Body of pancreas (tissue), 4 donors: ENCODE data around the gene DMRTA1. TPM values are rescaled to one million over a fixed set of nuclear protein-coding genes. Genes with fewer than 3 reads are reported as not detected.

Experiments used
- ATAC-seq: fragments of 150-250 bp; one replicate; pipeline ENCODE4 v1.9.1; 2016
- DNase-seq, 4 donors: peaks; one replicate each; pipeline ENCODE4 v3.0.0-alpha.2; 2019
- H3K27ac ChIP-seq, 4 donors: fragments of 200-600 bp; sonication (generic); 1 replicate in 3 of 4; 2 replicates in 1 of 4; pipeline versions ENCODE4 v1.5.1 to v1.6.1; 2016 to 2019; ENCODE audit warnings: mild to moderate bottlenecking in 1 of 4, mixed read lengths in 1 of 4, moderate library complexity in 1 of 4
- H3K27me3 ChIP-seq, 2 donors: fragments of 200-600 bp; sonication (generic); one replicate each; pipeline ENCODE4 v1.6.0; 2016; ENCODE audit warnings: mild to moderate bottlenecking in 1 of 2
- H3K36me3 ChIP-seq, 2 donors: fragments of 200-600 bp; sonication (generic); replicated peaks in 1 of 2; 2 replicates each; pipeline ENCODE4 v1.5.1; 2016; ENCODE audit warnings: low read depth in 2 of 2; ENCODE audit not compliant: insufficient read depth in 1 of 2
- H3K4me1 ChIP-seq: fragments of 200-600 bp; sonication (generic); one replicate; pipeline ENCODE4 v1.6.0; 2016
- H3K4me3 ChIP-seq, 2 donors: fragments of 200-600 bp; sonication (generic); 1 replicate in 1 of 2; 2 replicates in 1 of 2; pipeline ENCODE4 v1.5.1; 2016 to 2019
- H3K9me3 ChIP-seq, 3 donors: fragments of 200-600 bp; sonication (generic); 1 replicate in 2 of 3; 2 replicates in 1 of 3; pipeline ENCODE4 v1.5.1; 2016
- POLR2A ChIP-seq, 3 donors: fragments of 450-650 bp; IDR thresholded peaks; one replicate each; pipeline ENCODE4 v1.6.1; 2016; ENCODE audit warnings: antibody characterized with exemption in 3 of 3, mild to moderate bottlenecking in 2 of 3
- WGBS, 2 donors: methylation state at CpG; one replicate each; pipeline ENCODE4 v1.1.5; 2017; 5-methylcytosine and 5-hydroxymethylcytosine counted together
- intact Hi-C: fragments of 100-400 bp; cut with DNase I; formaldehyde crosslinking; loops from one replicate; pipeline ENCODE4 v1.15.1; 2023
- total RNA-seq, 2 donors: library from RNA; depleted of rRNA; stranded (reverse); fragments of >200 nt; gene quantifications; one replicate each; pipeline ENCODE4 v1.1.0, GENCODE V29; 2016
- TF ChIP-seq, protein P1 (sequence below), 7 experiments: fragments of 450-650 bp in 4 of 7; fragments of 200-600 bp in 3 of 7; sonication (generic) in 3 of 7; IDR thresholded peaks; one replicate each; pipeline ENCODE4 v1.5.1; 2016 to 2019; ENCODE audit warnings: antibody characterized with exemption in 7 of 7

Gene DMRTA1
- total RNA-seq, 2 donors from 2014 or later, result 3.3 to 4.4 TPM

DNA sequence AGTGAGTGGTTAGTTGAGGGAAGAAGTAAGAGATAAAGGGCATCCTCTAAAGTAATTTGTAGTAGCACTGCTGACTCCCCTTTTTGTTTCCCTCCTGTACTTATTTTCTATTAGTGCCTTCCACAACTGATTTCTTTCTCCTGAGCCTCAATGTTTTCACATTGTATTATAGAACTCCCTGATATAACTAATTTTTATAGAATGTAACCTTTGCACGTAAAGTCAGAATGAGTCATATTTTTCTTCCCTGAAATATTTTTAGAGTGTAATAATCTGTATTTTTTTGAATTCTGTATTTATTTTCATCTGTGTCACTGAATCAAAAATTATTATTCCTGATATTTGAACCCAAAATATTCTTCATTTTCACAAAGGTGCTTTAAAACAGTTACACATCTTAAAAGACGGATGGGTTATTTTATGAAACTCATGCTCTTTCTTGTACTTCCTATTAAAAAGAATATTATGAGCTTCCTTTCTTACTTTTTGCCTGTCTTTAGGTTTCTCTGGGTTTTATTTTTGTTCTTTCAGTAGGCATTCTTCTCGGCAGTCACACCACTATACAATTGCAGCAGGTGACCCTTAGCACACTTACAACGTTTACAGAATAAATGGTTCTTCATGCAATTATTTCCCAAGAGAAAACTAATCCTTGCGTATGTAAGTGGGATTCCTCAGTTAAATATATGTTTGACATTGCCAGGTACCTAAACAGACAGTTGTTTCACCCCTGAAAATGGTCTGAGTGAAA, 30.5 kb upstream of the DMRTA1 start:
- H3K9me3 ChIP-seq, result no peaks in the 10 kb centered on the region
- WGBS, 2 donors, result 58% methylated on average over 5 of the region's 5 CpGs
- intact Hi-C loops, result no loop called here
- H3K4me3 ChIP-seq, result no peak overlapping the region
- no peak for DNase-seq
- ATAC-seq, result no peak
- no peaks in the 10 kb centered on the region for H3K4me1 ChIP-seq
- H3K27ac ChIP-seq, result no peak overlapping the region
- TF ChIP-seq, protein P1, sequence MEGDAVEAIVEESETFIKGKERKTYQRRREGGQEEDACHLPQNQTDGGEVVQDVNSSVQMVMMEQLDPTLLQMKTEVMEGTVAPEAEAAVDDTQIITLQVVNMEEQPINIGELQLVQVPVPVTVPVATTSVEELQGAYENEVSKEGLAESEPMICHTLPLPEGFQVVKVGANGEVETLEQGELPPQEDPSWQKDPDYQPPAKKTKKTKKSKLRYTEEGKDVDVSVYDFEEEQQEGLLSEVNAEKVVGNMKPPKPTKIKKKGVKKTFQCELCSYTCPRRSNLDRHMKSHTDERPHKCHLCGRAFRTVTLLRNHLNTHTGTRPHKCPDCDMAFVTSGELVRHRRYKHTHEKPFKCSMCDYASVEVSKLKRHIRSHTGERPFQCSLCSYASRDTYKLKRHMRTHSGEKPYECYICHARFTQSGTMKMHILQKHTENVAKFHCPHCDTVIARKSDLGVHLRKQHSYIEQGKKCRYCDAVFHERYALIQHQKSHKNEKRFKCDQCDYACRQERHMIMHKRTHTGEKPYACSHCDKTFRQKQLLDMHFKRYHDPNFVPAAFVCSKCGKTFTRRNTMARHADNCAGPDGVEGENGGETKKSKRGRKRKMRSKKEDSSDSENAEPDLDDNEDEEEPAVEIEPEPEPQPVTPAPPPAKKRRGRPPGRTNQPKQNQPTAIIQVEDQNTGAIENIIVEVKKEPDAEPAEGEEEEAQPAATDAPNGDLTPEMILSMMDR (IDR thresholded peaks at IDR 0.05), result no peak
- no peak for TF ChIP-seq POLR2A (IDR thresholded peaks at IDR 0.05)
- no peaks in the 10 kb centered on the region for H3K27me3 ChIP-seq
- no peaks in the 10 kb centered on the region for H3K36me3 ChIP-seq

DNA sequence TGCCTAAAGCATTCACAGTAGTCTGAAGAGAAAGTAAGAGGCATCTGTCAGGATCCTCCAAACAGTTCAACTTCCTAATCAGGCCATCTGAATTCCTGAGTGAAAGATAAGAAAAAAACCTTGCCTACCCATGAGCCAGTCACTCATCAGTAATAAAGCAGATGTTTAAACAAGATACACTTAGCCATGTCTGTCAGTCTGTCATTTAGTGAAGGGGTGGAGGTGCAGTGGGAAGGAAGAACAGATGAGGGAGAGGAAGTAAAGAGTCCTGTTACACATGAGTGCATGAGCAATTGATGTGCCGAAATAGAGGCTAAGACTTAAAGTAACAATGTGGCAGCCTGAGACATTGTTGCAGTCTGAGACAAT, 29.9 kb upstream of the DMRTA1 start:
- Histone ChIP-seq H3K36me3 (no peaks in the 10 kb centered on the region), H3K4me1 (no peaks in the 10 kb centered on the region), H3K27ac (no peak overlapping the region), H3K27me3 (no peaks in the 10 kb centered on the region), H3K4me3 (no peak overlapping the region), H3K9me3 (no peaks in the 10 kb centered on the region)
- no peak for DNase-seq
- ATAC-seq, result no peak
- WGBS, 2 donors, result 49 to 56% methylated on average over 1 of the region's 1 CpG
- TF ChIP-seq, protein P1 (IDR thresholded peaks at IDR 0.05), result no peak
- TF ChIP-seq POLR2A (IDR thresholded peaks at IDR 0.05), result no peak
- intact Hi-C loops, result no loop called here

DNA sequence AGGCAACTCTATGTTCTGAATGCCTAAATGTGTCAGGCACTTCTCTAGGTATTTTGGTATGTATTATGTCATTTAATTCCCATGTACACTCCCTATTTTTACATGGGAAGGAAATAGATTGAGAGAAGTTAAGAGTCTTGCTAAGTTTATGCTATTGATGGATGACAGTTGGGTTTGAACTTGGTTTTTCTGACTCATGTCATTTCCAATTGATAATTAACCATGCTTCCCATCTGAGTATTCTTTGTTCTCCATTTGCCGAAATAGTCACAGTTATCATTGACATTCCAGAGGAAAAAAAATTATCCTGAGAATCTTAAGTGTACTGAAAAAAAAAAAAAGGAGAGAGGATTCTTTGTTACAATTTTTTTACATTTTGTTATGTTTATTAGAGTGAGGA, 23.1 kb upstream of the DMRTA1 start:
- Histone ChIP-seq H3K27ac (no peak overlapping the region), H3K9me3 (no peaks in the 10 kb centered on the region), H3K4me1 (no peaks in the 10 kb centered on the region), H3K4me3 (no peak overlapping the region), H3K36me3 (no peaks in the 10 kb centered on the region), H3K27me3 (no peaks in the 10 kb centered on the region)
- intact Hi-C loops, result no loop called here
- WGBS, 2 donors, result 58 to 63% methylated on average over 1 of the region's 1 CpG
- DNase-seq (no peak), ATAC-seq (no peak)
- TF ChIP-seq, protein P1 (IDR thresholded peaks at IDR 0.05), result no peak
- no peak for TF ChIP-seq POLR2A (IDR thresholded peaks at IDR 0.05)

DNA sequence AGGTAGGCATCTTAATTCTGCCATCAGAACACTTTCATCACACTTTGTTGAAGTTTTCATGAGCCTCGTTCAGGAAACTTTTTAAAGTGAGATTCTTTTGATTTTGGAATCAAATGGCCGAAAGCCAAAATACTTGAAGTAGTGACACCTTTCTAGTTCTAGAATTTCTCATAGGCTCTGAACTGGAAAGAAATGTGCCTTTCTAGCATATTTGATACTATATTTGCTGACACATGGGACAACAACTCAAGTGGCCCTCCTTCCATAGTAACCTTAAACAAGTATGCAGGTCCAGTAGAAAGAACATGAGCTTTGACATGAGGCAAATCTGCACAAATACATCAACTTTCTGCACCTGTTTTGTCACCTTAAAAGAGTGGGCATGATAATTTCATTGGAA, 22.0 kb upstream of the DMRTA1 start:
- H3K4me3 ChIP-seq, result no peak overlapping the region
- no peaks in the 10 kb centered on the region for H3K36me3 ChIP-seq
- intact Hi-C loops, result no loop called here
- ATAC-seq, result no peak
- H3K27me3 ChIP-seq, result no peaks in the 10 kb centered on the region
- DNase-seq, result no peak
- H3K27ac ChIP-seq, result no peak overlapping the region
- WGBS, 2 donors, result 71 to 79% methylated on average over 2 of the region's 2 CpGs
- TF ChIP-seq, protein P1 (IDR thresholded peaks at IDR 0.05), result no peak
- TF ChIP-seq POLR2A (IDR thresholded peaks at IDR 0.05), result no peak
- H3K9me3 ChIP-seq, result no peaks in the 10 kb centered on the region
- no peaks in the 10 kb centered on the region for H3K4me1 ChIP-seq

DNA sequence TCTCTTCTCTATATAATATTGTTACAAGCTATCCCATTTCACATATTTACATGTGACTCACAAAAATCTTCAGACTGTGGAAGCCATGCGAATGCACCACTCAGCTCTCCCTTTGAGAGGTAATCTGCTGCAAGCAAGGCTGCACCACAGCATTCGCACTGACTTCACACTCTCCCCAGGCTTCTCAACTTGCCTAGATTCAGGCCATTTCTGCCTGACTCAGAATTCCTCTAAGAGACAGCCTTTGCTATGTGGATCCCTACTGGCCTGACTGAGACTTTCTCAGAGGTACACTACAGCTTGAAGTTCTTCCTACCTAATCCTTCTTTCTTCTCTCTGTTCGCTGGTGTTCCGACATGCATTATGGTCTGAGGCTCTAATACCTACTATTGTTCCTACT, 21.1 kb upstream of the DMRTA1 start:
- Histone ChIP-seq H3K36me3 (no peaks in the 10 kb centered on the region), H3K27me3 (no peaks in the 10 kb centered on the region), H3K27ac (no peak overlapping the region), H3K4me1 (no peaks in the 10 kb centered on the region), H3K9me3 (no peaks in the 10 kb centered on the region), H3K4me3 (no peak overlapping the region)
- 66 to 85% methylated on average over 4 of the region's 4 CpGs for WGBS, 2 donors
- intact Hi-C loops, result no loop called here
- DNase-seq (no peak), ATAC-seq (no peak)
- no peak for TF ChIP-seq POLR2A (IDR thresholded peaks at IDR 0.05)
- TF ChIP-seq, protein P1 (IDR thresholded peaks at IDR 0.05), result no peak
